Measurements from ENCODE around the gene PIM1.
"Not testable (repeated sequence)": the region's sequence is repeated elsewhere in the genome, so short reads cannot be mapped to it uniquely, and the experiment has no call there.

The PIM1 gene

DNA sequence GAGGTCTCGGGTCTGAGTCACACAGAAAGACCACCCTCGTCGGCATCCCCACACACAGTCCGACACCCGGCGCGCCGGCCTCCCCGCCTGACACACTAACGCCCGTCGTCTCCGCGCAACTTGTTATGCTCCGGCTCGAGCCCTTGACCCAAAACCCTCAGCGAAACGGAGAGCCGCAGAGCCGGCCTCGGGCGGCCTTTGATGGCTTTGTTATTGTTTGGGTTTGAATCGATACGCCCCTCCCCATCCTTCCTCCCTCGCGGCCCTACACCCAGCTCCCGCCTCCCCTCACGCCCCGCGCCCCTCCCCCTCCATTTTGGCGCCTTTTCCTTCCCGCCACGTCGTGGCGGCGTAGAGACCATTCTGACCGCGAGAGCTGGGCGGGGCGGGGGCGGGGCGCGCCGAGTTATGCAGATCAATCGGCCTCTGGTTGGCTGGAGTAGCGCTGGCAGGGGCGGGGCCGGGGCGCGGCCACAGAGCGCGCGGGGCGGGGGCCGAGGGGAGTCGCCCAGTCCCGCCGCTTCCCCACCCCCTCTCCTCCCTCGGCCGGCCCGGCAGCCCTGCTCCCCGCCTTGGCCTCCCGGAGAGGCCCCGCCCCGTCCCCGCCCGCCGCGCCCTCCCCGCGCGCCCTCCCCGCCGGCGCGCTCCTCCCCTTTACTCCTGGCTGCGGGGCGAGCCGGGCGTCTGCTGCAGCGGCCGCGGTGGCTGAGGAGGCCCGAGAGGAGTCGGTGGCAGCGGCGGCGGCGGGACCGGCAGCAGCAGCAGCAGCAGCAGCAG, at the start of gene PIM1:
PIM1 (plus strand) TSS at position 657 of the 777 bp plus-strand sequence. CDS start 424 bp downstream, outside the sequence.
- peak; percentile 99 for DNase-seq (ENCODE audit: low read depth in 3 of 3, low spot score in 1 of 3)

- DNase-seq (ENCODE audit: low read depth in 3 of 3, low spot score in 1 of 3): no peak
Observed at GRCh38 chr6:37121556-37121955, 48.4 kb upstream of the PIM1 start.

GRCh38 chr6:37122861-37123260, 47.1 kb upstream of the PIM1 start:
- DNase-seq (ENCODE audit: low read depth in 3 of 3, low spot score in 1 of 3): no peak

- no peak for DNase-seq (ENCODE audit: low read depth in 3 of 3, low spot score in 1 of 3)
Observed at GRCh38 chr6:37123957-37124729, 45.8 kb upstream of the PIM1 start.

DNA sequence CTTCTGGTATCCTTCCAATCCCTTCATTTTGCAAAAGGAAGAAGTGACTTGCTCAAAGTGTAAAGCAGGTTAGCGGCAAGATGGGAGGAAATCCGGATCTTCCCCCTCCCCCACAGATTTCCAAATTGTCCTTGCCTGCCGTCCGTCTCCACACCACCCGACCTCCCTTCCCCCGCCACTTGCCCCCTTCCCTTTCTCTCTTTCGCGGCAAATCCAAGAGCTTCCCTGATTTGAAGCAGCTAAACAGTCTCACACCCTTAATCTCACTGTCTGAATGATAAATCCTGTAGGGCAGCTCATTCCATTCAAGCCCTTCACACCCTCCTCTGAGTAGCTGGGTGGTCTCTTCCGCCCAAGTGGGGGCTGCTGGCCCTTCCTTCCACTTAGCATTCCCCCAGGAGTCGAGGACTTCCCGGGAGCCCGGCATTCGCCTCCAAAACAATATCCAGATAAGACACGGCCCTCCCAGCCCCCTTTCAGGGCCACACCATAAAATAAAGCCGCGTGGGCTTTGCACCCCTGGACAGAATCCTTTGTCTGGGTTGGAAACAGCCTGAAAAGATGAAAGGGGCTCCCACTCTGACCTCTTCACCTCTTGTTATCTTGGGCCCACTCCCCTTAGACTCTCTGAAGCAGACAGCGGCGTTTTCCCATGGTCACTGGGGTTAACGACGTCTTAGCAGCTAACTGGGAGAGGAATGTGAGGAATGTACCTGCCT, 44.0 kb upstream of the PIM1 start:
- DNase-seq (ENCODE audit: low read depth in 3 of 3, low spot score in 1 of 3): no peak

GRCh38 chr6:37126493-37126958, 43.4 kb upstream of the PIM1 start:
- DNase-seq (ENCODE audit: low read depth in 3 of 3, low spot score in 1 of 3): no peak

GRCh38 chr6:37126961-37127616, 42.9 kb upstream of the PIM1 start:
- no peak for DNase-seq (ENCODE audit: low read depth in 3 of 3, low spot score in 1 of 3)

DNA sequence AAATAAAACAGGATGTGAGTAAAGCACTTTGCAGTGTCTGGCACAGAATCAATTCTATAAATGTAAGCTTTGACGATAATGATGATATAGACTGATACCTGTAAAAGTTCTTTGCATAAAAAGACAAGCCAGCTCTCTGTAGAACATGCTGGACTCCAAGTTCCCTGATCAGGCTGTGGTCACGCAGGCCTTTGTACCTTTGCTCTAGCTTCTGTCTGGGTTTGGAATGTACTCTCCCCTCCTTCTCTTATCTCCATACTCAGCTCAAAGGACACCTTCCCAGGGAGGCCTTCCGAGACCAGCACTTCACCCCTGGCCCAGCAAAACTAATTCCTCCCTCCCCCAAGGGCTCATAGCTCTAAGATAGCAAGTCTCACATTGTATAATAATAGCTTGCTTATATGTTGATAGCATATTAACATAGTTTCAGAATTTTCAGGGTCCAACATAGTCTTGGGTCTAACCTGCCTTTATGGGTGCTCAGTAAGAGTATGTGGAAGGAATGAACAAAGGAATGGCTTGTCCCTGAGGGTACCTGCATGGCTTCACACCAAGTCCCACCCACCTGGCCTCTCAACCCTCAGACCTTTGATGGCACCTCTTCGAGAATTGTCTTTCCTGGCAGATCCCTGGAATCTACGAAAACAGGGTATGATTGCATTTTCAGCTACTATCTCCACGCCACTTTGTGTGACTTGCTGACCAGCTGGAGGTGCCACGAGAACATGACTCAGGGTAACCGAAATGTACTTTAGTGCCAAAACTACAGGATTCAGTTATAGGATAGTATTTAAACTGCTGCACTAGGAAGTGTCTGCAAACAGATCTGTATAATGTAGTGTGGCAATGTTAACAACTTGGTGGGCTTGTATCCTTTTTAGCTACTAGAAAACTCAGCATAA, 41.7 kb upstream of the PIM1 start:
- DNase-seq (ENCODE audit: low read depth in 3 of 3, low spot score in 1 of 3): no peak

GRCh38 chr6:37128863-37129443, 41.0 kb upstream of the PIM1 start:
- not testable (repeated sequence) for DNase-seq (ENCODE audit: low read depth in 3 of 3, low spot score in 1 of 3)

DNA sequence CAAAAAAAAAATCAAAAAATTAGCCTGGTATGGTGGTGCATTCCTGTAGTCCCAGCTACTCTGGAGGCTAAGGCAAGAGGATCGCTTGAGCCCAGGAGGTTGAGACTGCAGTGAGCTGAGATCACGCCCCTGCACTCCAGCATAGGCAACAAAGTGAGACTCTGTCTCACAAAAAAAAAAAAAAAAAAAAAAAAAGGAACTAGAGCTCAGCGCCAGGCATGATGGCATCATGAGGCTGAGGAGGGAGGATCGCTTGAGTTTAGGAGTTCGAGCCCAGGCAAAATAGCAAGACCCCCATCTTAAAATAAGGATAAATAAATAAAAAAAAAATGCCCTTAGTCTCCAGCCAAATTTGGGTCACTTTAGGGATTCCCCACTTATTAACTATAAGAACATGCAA, 40.4 kb upstream of the PIM1 start:
- no peak for DNase-seq (ENCODE audit: low read depth in 3 of 3, low spot score in 1 of 3)

- DNase-seq (ENCODE audit: low read depth in 3 of 3, low spot score in 1 of 3): no peak
Observed at GRCh38 chr6:37130704-37131103, 39.2 kb upstream of the PIM1 start.

GRCh38 chr6:37131104-37131959, 38.6 kb upstream of the PIM1 start:
- DNase-seq (ENCODE audit: low read depth in 3 of 3, low spot score in 1 of 3): no peak

DNA sequence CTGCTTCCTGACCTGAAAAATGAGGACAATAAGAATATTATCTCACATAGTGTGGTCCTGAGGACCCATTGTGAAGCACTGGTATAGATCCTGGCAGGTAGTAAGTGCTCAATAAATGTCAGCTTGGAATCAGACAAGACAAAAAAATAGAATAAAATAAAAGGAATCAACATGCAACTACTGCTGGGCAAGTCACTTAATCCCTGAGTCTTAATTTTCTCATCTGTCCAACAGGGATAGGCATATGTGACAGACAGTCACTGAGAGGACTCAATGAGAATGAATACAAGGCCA, 38.0 kb upstream of the PIM1 start:
- no peak for DNase-seq (ENCODE audit: low read depth in 3 of 3, low spot score in 1 of 3)

DNA sequence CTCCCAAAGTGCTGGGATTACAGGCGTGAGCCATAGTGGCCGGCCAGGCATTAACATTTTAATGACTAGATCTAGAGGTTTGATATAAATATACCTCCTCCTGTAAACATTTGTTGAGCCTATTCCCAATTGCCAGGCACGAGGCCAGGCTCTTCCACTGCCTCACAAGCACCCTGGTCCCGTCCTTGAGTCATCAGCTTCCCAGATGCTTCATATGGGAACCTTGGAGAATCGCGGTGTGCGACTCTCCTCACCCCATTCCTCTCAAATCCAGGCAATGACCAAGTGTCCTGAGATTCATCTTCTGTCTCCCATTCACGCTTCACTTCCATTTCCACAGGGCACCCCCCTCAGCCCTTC, 35.9 kb upstream of the PIM1 start:
- no peak for DNase-seq (ENCODE audit: low read depth in 3 of 3, low spot score in 1 of 3)

DNA sequence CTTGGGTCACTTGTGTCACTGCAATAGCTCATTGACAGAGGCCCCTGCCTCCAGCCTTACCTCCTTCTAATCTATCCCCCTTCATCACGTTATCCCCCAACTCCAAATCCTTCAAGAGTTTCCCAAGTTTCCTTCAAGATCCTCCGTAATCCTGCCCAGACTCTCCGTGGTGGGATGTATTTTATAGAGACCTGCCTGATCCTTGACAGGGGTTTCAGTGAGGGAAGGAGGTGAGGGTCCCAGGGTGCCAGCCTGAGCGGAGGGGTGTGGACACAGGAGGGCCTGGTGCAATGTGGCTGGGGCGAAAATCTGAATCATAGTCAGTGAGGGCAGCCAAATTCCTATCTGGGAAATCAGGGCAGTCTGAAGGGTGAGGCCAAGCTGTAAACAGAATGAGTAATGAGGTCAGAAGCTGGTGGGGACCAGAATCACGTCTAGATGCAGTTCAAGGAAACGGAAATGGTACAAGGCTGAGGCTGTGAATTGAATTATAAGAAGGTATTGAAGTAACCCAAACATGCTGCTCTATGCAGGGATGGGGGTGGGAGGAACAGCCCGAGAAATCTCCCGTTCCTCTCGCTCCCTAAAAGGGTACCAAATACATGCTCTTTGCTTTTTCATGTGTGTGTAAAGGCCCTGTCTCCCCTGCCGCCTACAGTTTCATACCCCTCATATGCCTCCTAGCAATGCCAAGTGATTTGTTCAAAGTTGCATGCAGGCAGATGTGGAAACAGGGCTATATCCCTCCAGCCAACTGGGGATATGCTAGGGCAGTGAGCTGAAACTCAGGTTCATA, 35.4 kb upstream of the PIM1 start:
- no peak for DNase-seq (ENCODE audit: low read depth in 3 of 3, low spot score in 1 of 3)

GRCh38 chr6:37135835-37136694, 33.9 kb upstream of the PIM1 start:
- DNase-seq (ENCODE audit: low read depth in 3 of 3, low spot score in 1 of 3): no peak

DNA sequence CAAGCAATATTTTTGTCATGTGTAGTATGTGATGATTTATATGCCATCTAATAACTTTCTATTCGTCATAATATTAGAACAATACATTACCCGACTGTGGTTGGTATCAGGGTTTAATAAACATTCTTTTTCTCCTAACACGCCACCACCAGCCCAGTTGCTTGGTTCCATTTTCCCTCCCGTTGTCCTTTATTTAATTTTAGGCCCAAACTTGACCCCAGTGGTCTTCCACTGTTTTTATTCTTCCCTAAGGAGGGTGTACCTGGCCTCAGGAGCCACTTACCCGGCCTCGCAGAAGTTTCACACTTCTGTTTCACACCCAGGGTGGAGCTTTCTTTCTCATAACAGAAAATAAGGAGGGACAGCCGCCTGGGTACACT, 33.1 kb upstream of the PIM1 start:
- no peak for DNase-seq (ENCODE audit: low read depth in 3 of 3, low spot score in 1 of 3)
